ENCODE measurements around the gene MAN1A2. TPM values are rescaled to one million over a fixed set of nuclear protein-coding genes. Genes with fewer than 3 reads are reported as not detected.

The MAN1A2 gene
- total and polyA plus RNA-seq, 10 of the 15 experiments (the other 5 are each of a cell fraction or from before 2014, with no cell fraction given) = 2.8 to 23.6 (median 16.0) TPM

DNA sequence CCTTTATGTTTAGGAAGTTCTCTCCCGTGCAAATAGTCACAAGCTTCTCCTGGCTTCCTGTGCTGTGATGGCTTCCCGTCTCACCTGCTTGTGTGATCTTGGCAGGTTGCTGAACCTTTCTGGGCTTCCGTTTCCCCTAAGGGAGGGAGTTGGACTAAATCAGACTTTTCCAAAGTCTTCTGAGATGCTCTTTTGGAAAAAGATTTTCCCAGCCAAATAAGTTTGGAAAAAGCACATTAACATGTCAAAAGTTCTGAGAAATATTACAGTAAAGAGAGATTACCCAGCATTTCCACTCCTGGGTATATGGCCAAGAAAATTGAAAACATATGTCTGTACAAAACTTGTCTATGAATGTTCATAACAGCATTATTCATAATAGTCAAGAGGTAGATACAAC, 202.6 kb downstream of the MAN1A2 start:
- no peaks in the 10 kb centered on the region for H3K79me2 ChIP-seq (ENCODE audit: control insufficient read depth, insufficient read depth, low read length)
- BruUV-seq (replicated peaks) = no TSS peak
- no peaks in the 10 kb centered on the region for H4K20me1 ChIP-seq (ENCODE audit: control insufficient read depth, insufficient read depth)
- in situ Hi-C loops (cut with MboI) = no loop called here
- ATAC-seq = no peak
- ChIA-PET POLR2A (no interaction called here), SMC1A (ENCODE audit: uncharacterized antibody, unreplicated experiment) (no interaction called here), RAD21 (ENCODE audit: unreplicated experiment) (no interaction called here), CTCF (no interaction called here)
- no peaks in the 10 kb centered on the region for H3K36me3 ChIP-seq (ENCODE audit: control insufficient read depth in 2 of 2, insufficient read depth in 2 of 2, low read length in 1 of 2)
- no peaks in the 10 kb centered on the region for H3K9me3 ChIP-seq (replicated peaks; ENCODE audit: control insufficient read depth, insufficient read depth, low read length)
- H3K9ac ChIP-seq (ENCODE audit: control insufficient read depth, insufficient read depth, low read length) = no peak overlapping the region
- intact Hi-C loops (cut with micrococcal nuclease; ENCODE audit: unreplicated experiment) = no loop called here
- DNase-seq (ENCODE audit: low read depth, low spot score) = no peak
- H3K4me2 ChIP-seq (ENCODE audit: control insufficient read depth, insufficient read depth) = no peak overlapping the region
- WGBS (ENCODE audit: insufficient coverage, insufficient replicate concordance, low lambda C conversion rate, missing lambda C conversion rate) = 25% methylated on average over 3 of the region's 3 CpGs
- no peaks in the 10 kb centered on the region for H3K4me1 ChIP-seq (ENCODE audit: control insufficient read depth, insufficient read depth, low read length)
- no peak overlapping the region for H3K27ac ChIP-seq (ENCODE audit: control insufficient read depth, insufficient read depth)
- TF ChIP-seq MLLT1 (IDR thresholded peaks at IDR 0.05) (no peak), SMC3 (IDR thresholded peaks at IDR 0.05; ENCODE audit: borderline replicate concordance, low read length) (no peak), KDM1A (IDR thresholded peaks at IDR 0.05; ENCODE audit: borderline replicate concordance) (no peak), SUPT20H (IDR thresholded peaks at IDR 0.05; ENCODE audit: borderline replicate concordance, control insufficient read depth, low read depth, low read length) (no peak), RAD51 (IDR thresholded peaks at IDR 0.05) (no peak), FOXK2 (IDR thresholded peaks at IDR 0.05) (no peak), ZBED1 (IDR thresholded peaks at IDR 0.05; ENCODE audit: borderline replicate concordance) (no peak), SREBF2 (IDR thresholded peaks at IDR 0.05; ENCODE audit: low read length) (no peak), LARP7 (IDR thresholded peaks at IDR 0.05) (no peak), PAX8 (IDR thresholded peaks at IDR 0.05) (no peak)
- TF ChIP-seq, protein P1, sequence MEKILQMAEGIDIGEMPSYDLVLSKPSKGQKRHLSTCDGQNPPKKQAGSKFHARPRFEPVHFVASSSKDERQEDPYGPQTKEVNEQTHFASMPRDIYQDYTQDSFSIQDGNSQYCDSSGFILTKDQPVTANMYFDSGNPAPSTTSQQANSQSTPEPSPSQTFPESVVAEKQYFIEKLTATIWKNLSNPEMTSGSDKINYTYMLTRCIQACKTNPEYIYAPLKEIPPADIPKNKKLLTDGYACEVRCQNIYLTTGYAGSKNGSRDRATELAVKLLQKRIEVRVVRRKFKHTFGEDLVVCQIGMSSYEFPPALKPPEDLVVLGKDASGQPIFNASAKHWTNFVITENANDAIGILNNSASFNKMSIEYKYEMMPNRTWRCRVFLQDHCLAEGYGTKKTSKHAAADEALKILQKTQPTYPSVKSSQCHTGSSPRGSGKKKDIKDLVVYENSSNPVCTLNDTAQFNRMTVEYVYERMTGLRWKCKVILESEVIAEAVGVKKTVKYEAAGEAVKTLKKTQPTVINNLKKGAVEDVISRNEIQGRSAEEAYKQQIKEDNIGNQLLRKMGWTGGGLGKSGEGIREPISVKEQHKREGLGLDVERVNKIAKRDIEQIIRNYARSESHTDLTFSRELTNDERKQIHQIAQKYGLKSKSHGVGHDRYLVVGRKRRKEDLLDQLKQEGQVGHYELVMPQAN (conservative IDR thresholded peaks at IDR 0.05) = no peak
- peaks cover 0 to 3% of the 10 kb centered on the region in 2 experiments; a peak in 3 of 4 replicates for H3K27me3 ChIP-seq (replicated peaks in 1 of 2; ENCODE audit: control insufficient read depth in 2 of 2, insufficient read depth in 2 of 2, low read length in 1 of 2)
- no peak overlapping the region for H2AFZ ChIP-seq (ENCODE audit: control insufficient read depth, low read depth, low read length)
- no peak for FAIRE-seq
- no peak overlapping the region for H3K4me3 ChIP-seq
